ENCODE measurements around the gene RAB31. TPM values are rescaled to one million over a fixed set of nuclear protein-coding genes. Genes with fewer than 3 reads are reported as not detected.

The RAB31 gene
- polyA plus RNA-seq, 1 of the 3 experiments (the other 2 are of a cell fraction) = 23.0 TPM

GRCh38 chr18:9682572-9682971 lies 25.5 kb upstream of the RAB31 start:
- CTCF ChIA-PET = interaction anchor here (1.4 kb wide), 1 partner anchor 89 kb away, joined by 3 read pairs; no protein-coding TSS in a partner anchor

GRCh38 chr18:9683418-9684396 lies 24.4 kb upstream of the RAB31 start:
- H3K4me2 ChIP-seq = no peak overlapping the region
- no peak overlapping the region for H3K4me3 ChIP-seq (ENCODE audit: low read depth in 2 of 2, low read length in 1 of 2)
- H3F3A ChIP-seq (replicated peaks; ENCODE audit: insufficient read depth) = peaks cover 3% of the 10 kb centered on the region
- no peaks in the 10 kb centered on the region for H3K79me2 ChIP-seq (ENCODE audit: insufficient read depth)
- ChIA-PET CTCF (interaction anchor here (0.6 to 1.4 kb wide), 4 partner anchors 14 to 584 kb away, joined by 3 to 4 read pairs (median 3); no protein-coding TSS in a partner anchor), POLR2A (no interaction called here)
- H3K36me3 ChIP-seq (replicated peaks in 1 of 2; ENCODE audit: control insufficient read depth in 1 of 2, insufficient read depth in 2 of 2, low read length in 1 of 2) = no peaks in the 10 kb centered on the region
- peak overlapping the region; percentile 59 for H2AFZ ChIP-seq (ENCODE audit: low read depth)
- no peak overlapping the region for H3K27ac ChIP-seq (ENCODE audit: low read depth in 2 of 2, low read length in 1 of 2)
- H4K20me1 ChIP-seq (ENCODE audit: insufficient read depth) = no peaks in the 10 kb centered on the region
- no peaks in the 10 kb centered on the region for H3K27me3 ChIP-seq (ENCODE audit: insufficient read depth)
- no peak for DNase-seq
- no peaks in the 10 kb centered on the region; a peak in 1 of 4 replicates for H3K4me1 ChIP-seq (ENCODE audit: control insufficient read depth in 1 of 2, insufficient read depth in 2 of 2, low read depth in 1 of 2, low read length in 1 of 2)
- H3K9ac ChIP-seq = no peak overlapping the region
- H3K9me3 ChIP-seq = peaks cover 4% of the 10 kb centered on the region; the same call in 1 of the 2 replicates
- TF ChIP-seq IRF3 (IDR thresholded peaks at IDR 0.05; ENCODE audit: low read depth, low read length) = no peak
- TF ChIP-seq CTCF (IDR thresholded peaks at IDR 0.05) = peak; percentile 62
- no peak for TF ChIP-seq JUND (IDR thresholded peaks at IDR 0.05)
- no peak for TF ChIP-seq FOXJ3 (CRISPR knock-in tag; IDR thresholded peaks at IDR 0.05)
- TF ChIP-seq POLR2AphosphoS5 (IDR thresholded peaks at IDR 0.05; ENCODE audit: low read depth, low read length) = no peak
- TF ChIP-seq RAD21 (IDR thresholded peaks at IDR 0.05; ENCODE audit: low read length) = peak; percentile 61
- peak; percentile 46 for TF ChIP-seq SMC3 (IDR thresholded peaks at IDR 0.05; ENCODE audit: low read depth, low read length)
- TF ChIP-seq RFX5 (IDR thresholded peaks at IDR 0.05; ENCODE audit: low read length) = no peak
- no peak for TF ChIP-seq MXI1 (IDR thresholded peaks at IDR 0.05; ENCODE audit: low read depth, low read length)
- TF ChIP-seq TEAD4 (IDR thresholded peaks at IDR 0.05; ENCODE audit: borderline replicate concordance, insufficient read depth) = no peak
- H3K9me2 ChIP-seq = no peaks in the 10 kb centered on the region
- WGBS (ENCODE audit: low lambda C conversion rate) = 66% methylated on average over 9 of the region's 9 CpGs

More at GRCh38 chr18:9682572-9682971, 25.5 kb upstream of the RAB31 start:
- Histone ChIP-seq H3K4me1 (ENCODE audit: control insufficient read depth in 1 of 2, insufficient read depth in 2 of 2, low read depth in 1 of 2, low read length in 1 of 2) (no peaks in the 10 kb centered on the region; a peak in 1 of 4 replicates), H3K36me3 (replicated peaks in 1 of 2; ENCODE audit: control insufficient read depth in 1 of 2, insufficient read depth in 2 of 2, low read length in 1 of 2) (no peaks in the 10 kb centered on the region), H3K79me2 (ENCODE audit: insufficient read depth) (no peaks in the 10 kb centered on the region), H3K9me3 (peaks cover 4% of the 10 kb centered on the region; the same call in 1 of the 2 replicates), H3K4me2 (no peak overlapping the region), H3K4me3 (ENCODE audit: low read depth in 2 of 2, low read length in 1 of 2) (no peak overlapping the region), H3K9ac (no peak overlapping the region), H3K27ac (ENCODE audit: low read depth in 2 of 2, low read length in 1 of 2) (no peak overlapping the region), H3K9me2 (no peaks in the 10 kb centered on the region), H2AFZ (ENCODE audit: low read depth) (no peak overlapping the region), H4K20me1 (ENCODE audit: insufficient read depth) (no peaks in the 10 kb centered on the region), H3F3A (replicated peaks; ENCODE audit: insufficient read depth) (peaks cover 3% of the 10 kb centered on the region), H3K27me3 (ENCODE audit: insufficient read depth) (no peaks in the 10 kb centered on the region)
- 97% methylated on average over 1 of the region's 1 CpG for WGBS (ENCODE audit: low lambda C conversion rate)
- POLR2A ChIA-PET = no interaction called here
- TF ChIP-seq FOXM1 (IDR thresholded peaks at IDR 0.05; ENCODE audit: low read depth) (no peak), JUND (IDR thresholded peaks at IDR 0.05) (no peak), RXRA (IDR thresholded peaks at IDR 0.05; ENCODE audit: borderline replicate concordance, low read depth) (no peak), PBX3 (IDR thresholded peaks at IDR 0.05) (no peak), ZBTB33 (IDR thresholded peaks at IDR 0.05; ENCODE audit: borderline replicate concordance, low read depth) (no peak), SIN3A (IDR thresholded peaks at IDR 0.05; ENCODE audit: borderline replicate concordance, low read depth, low read length) (no peak)
- DNase-seq = no peak

All from SK-N-SH (cell line).